Endothelial cell of umbilical vein (primary cell): Measurements from ENCODE around the gene INSYN2B. TPM values are rescaled to one million over a fixed set of nuclear protein-coding genes. Genes with fewer than 3 reads are reported as not detected.

Source experiments
- BruUV-seq: library from RNA; stranded (reverse); fragments of 400-500 nt; replicated peaks from 2 replicates; lab custom pipeline; 2021; lab: Mats Ljungman, UMichigan
- CTCF ChIA-PET: fragments of 300-600, 350-600 bp; sonication (Branson Sonifier 250); formaldehyde crosslinking; loops from one replicate; lab custom pipeline; 2021; ENCODE audit warnings: antibody characterized with exemption, inconsistent platforms; lab: Charles Lee
- POLR2A ChIA-PET: fragments of 300-600, 350-600 bp; sonication (Branson Sonifier 250); formaldehyde crosslinking; loops from one replicate; lab custom pipeline; 2021; ENCODE audit warnings: antibody characterized with exemption, inconsistent platforms; lab: Charles Lee
- DNase-seq: peaks from one replicate; pipeline ENCODE4 v3.0.0-alpha.2; 2011; ENCODE audit warnings: low read depth, low spot score
- FAIRE-seq: peaks from 2 replicates; lab custom pipeline; 2011; peaks lifted over from hg19 to GRCh38; lab: Jason Lieb, UNC
- H2AFZ ChIP-seq: 2 replicates; pipeline ENCODE4 v1.6.0; 2012; ENCODE audit warnings: low read depth, low read length, control low read depth, inconsistent platforms
- H3K27ac ChIP-seq: 2 replicates; pipeline ENCODE4 v1.5.1; 2011; ENCODE audit warnings: low read depth, mild to moderate bottlenecking, control low read depth, low read length, moderate library complexity; ENCODE audit not compliant: insufficient read depth
- H3K27me3 ChIP-seq, 2 experiments: 2 replicates each; pipeline versions ENCODE4 v1.6.0 to v1.6.1; 2011; ENCODE audit warnings: low read length in 2 of 2, mixed read lengths in 1 of 2; ENCODE audit not compliant: control insufficient read depth in 2 of 2, insufficient read depth in 2 of 2
- H3K36me3 ChIP-seq, 2 experiments: 2 replicates in 1 of 2; 3 replicates in 1 of 2; pipeline ENCODE4 v1.5.1; 2011; ENCODE audit warnings: low read length in 2 of 2, mild to moderate bottlenecking in 1 of 2, moderate library complexity in 1 of 2; ENCODE audit not compliant: control insufficient read depth in 2 of 2, insufficient read depth in 2 of 2; ENCODE audit errors: extremely low read depth in 1 of 2
- H3K4me1 ChIP-seq: 3 replicates; pipeline ENCODE4 v1.5.1; 2011; ENCODE audit warnings: mild to moderate bottlenecking, low read length; ENCODE audit not compliant: control insufficient read depth, insufficient read depth; ENCODE audit errors: extremely low read depth
- H3K4me2 ChIP-seq: 2 replicates; pipeline ENCODE4 v1.6.1; 2011; ENCODE audit warnings: low read length, control low read depth, mixed read lengths; ENCODE audit not compliant: insufficient read depth
- H3K4me3 ChIP-seq, 3 experiments: fragments of 200-600 bp in 1 of 3; sonication (generic), shearing (Covaris generic) in 1 of 3; replicated peaks in 1 of 3; 2 replicates each; pipeline ENCODE4 v1.5.1; 2011 to 2016; ENCODE audit warnings: control low read depth in 3 of 3, low read length in 3 of 3, mild to moderate bottlenecking in 2 of 3, inconsistent platforms in 1 of 3, low read depth in 1 of 3, moderate library complexity in 1 of 3; ENCODE audit not compliant: insufficient read depth in 1 of 3
- H3K79me2 ChIP-seq: 2 replicates; pipeline ENCODE4 v1.6.0; 2012; ENCODE audit warnings: low read length, inconsistent platforms; ENCODE audit not compliant: control insufficient read depth, insufficient read depth
- H3K9ac ChIP-seq: replicated peaks from 2 replicates; pipeline ENCODE3; 2011; ENCODE audit warnings: low read length, control low read depth; ENCODE audit not compliant: insufficient read depth; ENCODE audit errors: extremely low read depth
- H3K9me1 ChIP-seq: replicated peaks from 3 replicates; pipeline ENCODE4 v1.6.0; 2011; ENCODE audit warnings: mild to moderate bottlenecking, low read length; ENCODE audit not compliant: control insufficient read depth, insufficient read depth; ENCODE audit errors: extremely low read depth
- H3K9me3 ChIP-seq: replicated peaks from 2 replicates; pipeline ENCODE4 v1.5.1; 2012; ENCODE audit warnings: low read length, inconsistent platforms; ENCODE audit not compliant: control insufficient read depth, insufficient read depth
- H4K20me1 ChIP-seq: replicated peaks from 2 replicates; pipeline ENCODE3; 2011; ENCODE audit warnings: mild to moderate bottlenecking, low read length; ENCODE audit not compliant: control insufficient read depth, insufficient read depth; ENCODE audit errors: extremely low read depth
- EZH2 ChIP-seq: IDR thresholded peaks from 2 replicates; pipeline ENCODE4 v1.6.1; 2012; ENCODE audit warnings: borderline replicate concordance, low read depth, mild to moderate bottlenecking, moderate library complexity, low read length, inconsistent platforms; ENCODE audit not compliant: severe bottlenecking
- FOS ChIP-seq: IDR thresholded peaks from 2 replicates; pipeline ENCODE4 v1.6.1; 2011; ENCODE audit warnings: mild to moderate bottlenecking, low read length, moderate library complexity, borderline replicate concordance; ENCODE audit not compliant: insufficient read depth
- GATA2 ChIP-seq: IDR thresholded peaks from 2 replicates; pipeline ENCODE4 v1.7.0; 2011; ENCODE audit warnings: low read depth, mild to moderate bottlenecking, moderate library complexity, mixed read lengths, low read length; ENCODE audit not compliant: insufficient read length, insufficient read depth
- JUN ChIP-seq: IDR thresholded peaks from 2 replicates; pipeline ENCODE4 v1.6.1; 2011; ENCODE audit warnings: borderline replicate concordance, low read depth; ENCODE audit not compliant: insufficient read length, insufficient read depth
- MYC ChIP-seq: IDR thresholded peaks from one replicate; pipeline ENCODE4 v1.6.1; 2011; ENCODE audit warnings: mild to moderate bottlenecking, low read depth, low read length
- POLR2A ChIP-seq: IDR thresholded peaks from 2 replicates; pipeline ENCODE4 v1.6.1; 2012; ENCODE audit warnings: low read depth, mild to moderate bottlenecking, control low read depth, low read length
- POLR2AphosphoS5 ChIP-seq: IDR thresholded peaks from 2 replicates; pipeline ENCODE4 v1.6.1; 2012; ENCODE audit warnings: low read depth, mild to moderate bottlenecking, control low read depth, low read length, moderate library complexity; ENCODE audit not compliant: insufficient read depth
- dilution Hi-C: fragments of 300-500 bp; cut with MboI; formaldehyde crosslinking; loops from one replicate; pipeline ENCODE4 v1.15.0; 2019; ENCODE audit warnings: low sequenced_read_pairs; ENCODE audit not compliant: extremely low pct_ligation_motif_present
- intact Hi-C: fragments of 100-400 bp; cut with micrococcal nuclease; formaldehyde crosslinking; loops from one replicate; pipeline ENCODE4 v1.10.0; 2022
- polyA plus RNA-seq, 4 experiments: library from polyadenylated mRNA; depleted of rRNA in 3 of 4; stranded (reverse) in 3 of 4; unstranded in 1 of 4; fragments of >200 nt; gene quantifications; 2 replicates each; pipeline versions ENCODE4 v1.2.1 to v1.2.3, GENCODE V29; 2011 to 2012; ENCODE audit warnings: missing spikeins in 1 of 4
- total RNA-seq: library from RNA; stranded (reverse); gene quantifications from 2 replicates; pipeline ENCODE4 v1.2.3, GENCODE V29; 2021
- TF ChIP-seq, protein P1 (sequence below), 2 donors: IDR thresholded peaks; 1 replicate in 1 of 2; 2 replicates in 1 of 2; pipeline ENCODE4 v1.5.1; 2011; ENCODE audit warnings: low read length in 2 of 2, mild to moderate bottlenecking in 2 of 2, moderate library complexity in 2 of 2, control low read depth in 1 of 2, inconsistent platforms in 1 of 2, low read depth in 1 of 2; ENCODE audit not compliant: insufficient read depth in 1 of 2; ENCODE audit errors: extremely low read depth in 1 of 2
- TF ChIP-seq, protein P2 (sequence below): IDR thresholded peaks from 2 replicates; pipeline ENCODE4 v1.6.1; 2011; ENCODE audit not compliant: insufficient read depth, insufficient read length

The INSYN2B gene
- total and polyA plus RNA-seq, 2 donors (not counting 3 experiments of a cell fraction or from before 2014, with no cell fraction given) = 8.2 to 17.1 TPM

DNA sequence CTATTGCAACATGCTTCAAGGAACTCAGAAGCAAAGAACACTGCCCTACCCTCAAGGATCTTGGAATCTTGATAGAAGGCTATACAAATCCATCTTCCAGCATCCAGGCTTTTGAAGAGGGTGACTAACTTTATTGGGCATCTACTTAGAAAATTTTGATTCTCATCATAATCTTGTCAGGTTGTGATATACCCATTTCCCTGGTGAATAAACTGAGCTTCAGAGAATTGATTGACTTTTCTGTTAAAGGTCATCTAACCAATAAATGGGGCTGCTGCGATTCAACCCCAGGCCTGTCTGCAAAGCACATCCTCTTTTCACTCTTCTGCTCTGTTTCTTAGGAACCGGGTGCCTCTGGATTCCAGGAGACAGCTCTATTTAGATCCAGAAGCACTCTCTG, 19.9 kb upstream of the INSYN2B start:
- BruUV-seq = no TSS peak
- no peak for DNase-seq
- no peaks in the 10 kb centered on the region for H4K20me1 ChIP-seq
- H3K4me1 ChIP-seq = no peaks in the 10 kb centered on the region
- H3K4me2 ChIP-seq = no peak overlapping the region
- TF ChIP-seq, protein P1, sequence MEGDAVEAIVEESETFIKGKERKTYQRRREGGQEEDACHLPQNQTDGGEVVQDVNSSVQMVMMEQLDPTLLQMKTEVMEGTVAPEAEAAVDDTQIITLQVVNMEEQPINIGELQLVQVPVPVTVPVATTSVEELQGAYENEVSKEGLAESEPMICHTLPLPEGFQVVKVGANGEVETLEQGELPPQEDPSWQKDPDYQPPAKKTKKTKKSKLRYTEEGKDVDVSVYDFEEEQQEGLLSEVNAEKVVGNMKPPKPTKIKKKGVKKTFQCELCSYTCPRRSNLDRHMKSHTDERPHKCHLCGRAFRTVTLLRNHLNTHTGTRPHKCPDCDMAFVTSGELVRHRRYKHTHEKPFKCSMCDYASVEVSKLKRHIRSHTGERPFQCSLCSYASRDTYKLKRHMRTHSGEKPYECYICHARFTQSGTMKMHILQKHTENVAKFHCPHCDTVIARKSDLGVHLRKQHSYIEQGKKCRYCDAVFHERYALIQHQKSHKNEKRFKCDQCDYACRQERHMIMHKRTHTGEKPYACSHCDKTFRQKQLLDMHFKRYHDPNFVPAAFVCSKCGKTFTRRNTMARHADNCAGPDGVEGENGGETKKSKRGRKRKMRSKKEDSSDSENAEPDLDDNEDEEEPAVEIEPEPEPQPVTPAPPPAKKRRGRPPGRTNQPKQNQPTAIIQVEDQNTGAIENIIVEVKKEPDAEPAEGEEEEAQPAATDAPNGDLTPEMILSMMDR (IDR thresholded peaks at IDR 0.05; ENCODE audit: extremely low read depth in 1 of 2, insufficient read depth in 1 of 2, low read depth in 1 of 2, low read length in 2 of 2) = no peak
- TF ChIP-seq, protein P2, sequence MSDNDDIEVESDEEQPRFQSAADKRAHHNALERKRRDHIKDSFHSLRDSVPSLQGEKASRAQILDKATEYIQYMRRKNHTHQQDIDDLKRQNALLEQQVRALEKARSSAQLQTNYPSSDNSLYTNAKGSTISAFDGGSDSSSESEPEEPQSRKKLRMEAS = no peak
- no peak for TF ChIP-seq MYC
- no peak for TF ChIP-seq FOS
- TF ChIP-seq EZH2 = no peak
- no peak for TF ChIP-seq POLR2AphosphoS5
- no peak for TF ChIP-seq POLR2A
- TF ChIP-seq GATA2 = no peak
- no peak for TF ChIP-seq JUN
- no peaks in the 10 kb centered on the region for H3K79me2 ChIP-seq
- intact Hi-C loops = no loop called here
- dilution Hi-C loops = no loop called here
- no peaks in the 10 kb centered on the region for H3K9me3 ChIP-seq
- H3K9me1 ChIP-seq = no peaks in the 10 kb centered on the region
- no peak overlapping the region for H3K9ac ChIP-seq
- no peaks in the 10 kb centered on the region for H3K36me3 ChIP-seq
- ChIA-PET CTCF (no interaction called here), POLR2A (no interaction called here)
- H3K4me3 ChIP-seq = no peak overlapping the region
- no peaks in the 10 kb centered on the region for H3K27me3 ChIP-seq
- FAIRE-seq = no peak
- H3K27ac ChIP-seq = no peak overlapping the region
- H2AFZ ChIP-seq = no peak overlapping the region
